ENCODE results near the gene TEAD3.

DNA sequence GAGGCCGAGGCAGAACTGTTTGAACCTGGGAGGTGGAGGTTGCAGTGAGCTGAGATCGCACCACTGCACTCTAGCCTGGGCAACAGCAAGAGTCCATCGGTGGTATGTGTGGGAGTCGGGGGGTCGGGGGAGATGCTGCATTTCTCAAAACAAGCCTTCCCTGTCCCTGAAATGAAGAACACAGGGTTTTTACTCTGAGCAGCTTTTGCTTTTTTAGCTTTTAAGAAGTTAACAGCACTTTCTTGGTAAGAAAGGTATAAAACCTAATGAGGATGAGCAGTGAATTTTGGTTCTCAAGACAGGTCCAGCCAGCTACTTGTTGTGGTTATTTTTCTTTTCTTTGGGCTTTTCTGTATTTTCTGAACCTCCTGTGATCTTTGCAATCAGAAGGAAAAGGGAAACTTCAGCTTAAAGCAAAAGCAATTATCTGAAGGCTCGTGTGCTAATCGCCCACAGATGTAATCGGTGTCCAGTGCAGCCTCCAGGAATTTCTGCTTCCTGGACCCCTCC lies 25.0 kb downstream of the TEAD3 start:
- TF ChIP-seq, protein P1, sequence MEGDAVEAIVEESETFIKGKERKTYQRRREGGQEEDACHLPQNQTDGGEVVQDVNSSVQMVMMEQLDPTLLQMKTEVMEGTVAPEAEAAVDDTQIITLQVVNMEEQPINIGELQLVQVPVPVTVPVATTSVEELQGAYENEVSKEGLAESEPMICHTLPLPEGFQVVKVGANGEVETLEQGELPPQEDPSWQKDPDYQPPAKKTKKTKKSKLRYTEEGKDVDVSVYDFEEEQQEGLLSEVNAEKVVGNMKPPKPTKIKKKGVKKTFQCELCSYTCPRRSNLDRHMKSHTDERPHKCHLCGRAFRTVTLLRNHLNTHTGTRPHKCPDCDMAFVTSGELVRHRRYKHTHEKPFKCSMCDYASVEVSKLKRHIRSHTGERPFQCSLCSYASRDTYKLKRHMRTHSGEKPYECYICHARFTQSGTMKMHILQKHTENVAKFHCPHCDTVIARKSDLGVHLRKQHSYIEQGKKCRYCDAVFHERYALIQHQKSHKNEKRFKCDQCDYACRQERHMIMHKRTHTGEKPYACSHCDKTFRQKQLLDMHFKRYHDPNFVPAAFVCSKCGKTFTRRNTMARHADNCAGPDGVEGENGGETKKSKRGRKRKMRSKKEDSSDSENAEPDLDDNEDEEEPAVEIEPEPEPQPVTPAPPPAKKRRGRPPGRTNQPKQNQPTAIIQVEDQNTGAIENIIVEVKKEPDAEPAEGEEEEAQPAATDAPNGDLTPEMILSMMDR (IDR thresholded peaks at IDR 0.05 in 4 of 5, conservative IDR thresholded peaks at IDR 0.05 in 1 of 5), result no peak
- TF ChIP-seq POLR2A (IDR thresholded peaks at IDR 0.05), result no peak

Measured in gastrocnemius medialis (tissue), 4 donors.